Liver (tissue), 9 donors: ENCODE data around the gene LKAAEAR1. TPM values are rescaled to one million over a fixed set of nuclear protein-coding genes. Genes with fewer than 3 reads are reported as not detected.

Experiments
- DNase-seq: peaks from one replicate; pipeline ENCODE4 v3.0.0-alpha.2; 2017; ENCODE audit warnings: low spot score
- H3K27ac ChIP-seq, 2 donors: one replicate each; pipeline ENCODE4 v1.7.0; 2013; ENCODE audit warnings: inconsistent platforms in 2 of 2, low read length in 2 of 2, control low read depth in 1 of 2, low read depth in 1 of 2, mild to moderate bottlenecking in 1 of 2
- H3K27me3 ChIP-seq, 4 donors: one replicate each; pipeline versions ENCODE4 v1.6.1 to v1.7.0; 2013; ENCODE audit warnings: low read length in 3 of 4, inconsistent platforms in 1 of 4, mild to moderate bottlenecking in 1 of 4, moderate library complexity in 1 of 4; ENCODE audit not compliant: control insufficient read depth in 4 of 4, insufficient read depth in 4 of 4
- H3K36me3 ChIP-seq, 4 donors: one replicate each; pipeline versions ENCODE4 v1.6.1 to v1.7.0; 2013; ENCODE audit warnings: low read length in 3 of 4, mild to moderate bottlenecking in 3 of 4, low read depth in 1 of 4, moderate library complexity in 1 of 4; ENCODE audit not compliant: control insufficient read depth in 4 of 4, insufficient read depth in 3 of 4
- H3K4me1 ChIP-seq, 4 donors: one replicate each; pipeline versions ENCODE4 v1.6.1 to v1.7.0; 2013; ENCODE audit warnings: low read length in 3 of 4, mild to moderate bottlenecking in 3 of 4, moderate library complexity in 1 of 4; ENCODE audit not compliant: control insufficient read depth in 4 of 4, insufficient read depth in 4 of 4
- H3K4me3 ChIP-seq, 3 donors: one replicate each; pipeline versions ENCODE4 v1.6.1 to v1.7.0; 2013; ENCODE audit warnings: low read length in 3 of 3, control low read depth in 1 of 3, low read depth in 1 of 3, mild to moderate bottlenecking in 1 of 3
- H3K9ac ChIP-seq, 2 donors: one replicate each; pipeline ENCODE4 v1.7.0; 2013; ENCODE audit warnings: low read length in 2 of 2, mild to moderate bottlenecking in 2 of 2, moderate library complexity in 2 of 2, control low read depth in 1 of 2, low read depth in 1 of 2
- H3K9me3 ChIP-seq, 4 donors: one replicate each; pipeline versions ENCODE4 v1.6.1 to v1.7.0; 2013; ENCODE audit warnings: low read length in 3 of 4; ENCODE audit not compliant: control insufficient read depth in 4 of 4
- ATF3 ChIP-seq: IDR thresholded peaks from 2 replicates; pipeline ENCODE4 v1.6.1; 2016; ENCODE audit warnings: antibody characterized with exemption
- CTCF ChIP-seq: fragments of 150-350 bp; IDR thresholded peaks from 2 replicates; pipeline ENCODE4 v1.5.1; 2017; ENCODE audit warnings: improper control_type of control experiment, low read depth, low read length; ENCODE audit not compliant: missing input control
- FOXA1 ChIP-seq: IDR thresholded peaks from 2 replicates; pipeline ENCODE4 v1.6.1; 2016; ENCODE audit warnings: antibody characterized with exemption
- FOXA2 ChIP-seq: IDR thresholded peaks from 2 replicates; pipeline ENCODE4 v1.6.1; 2016; ENCODE audit warnings: antibody characterized with exemption
- HNF4A ChIP-seq, 2 donors: conservative IDR thresholded peaks; 2 replicates each; pipeline ENCODE4 v1.6.1; 2016; ENCODE audit warnings: antibody characterized with exemption in 2 of 2, mild to moderate bottlenecking in 2 of 2
- JUND ChIP-seq, 2 donors: IDR thresholded peaks; 2 replicates each; pipeline ENCODE4 v1.6.1; 2016; ENCODE audit warnings: antibody characterized with exemption in 2 of 2
- MAX ChIP-seq: IDR thresholded peaks from 2 replicates; pipeline ENCODE4 v1.6.1; 2016; ENCODE audit warnings: antibody characterized with exemption
- NR2F2 ChIP-seq: IDR thresholded peaks from 2 replicates; pipeline ENCODE4 v1.6.1; 2016; ENCODE audit warnings: antibody characterized with exemption
- RAD21 ChIP-seq, 2 donors: IDR thresholded peaks; 2 replicates each; pipeline ENCODE4 v1.6.1; 2016; ENCODE audit warnings: antibody characterized with exemption in 2 of 2, mild to moderate bottlenecking in 2 of 2
- REST ChIP-seq: IDR thresholded peaks from 2 replicates; pipeline ENCODE4 v1.6.1; 2016; ENCODE audit warnings: antibody characterized with exemption, mild to moderate bottlenecking
- RXRA ChIP-seq, 2 donors: IDR thresholded peaks; 2 replicates each; pipeline ENCODE4 v1.6.1; 2017 to 2018; ENCODE audit warnings: antibody characterized with exemption in 2 of 2, mild to moderate bottlenecking in 1 of 2
- SP1 ChIP-seq: IDR thresholded peaks from 2 replicates; pipeline ENCODE4 v1.6.1; 2018; ENCODE audit warnings: antibody characterized with exemption, mild to moderate bottlenecking
- TAF1 ChIP-seq: conservative IDR thresholded peaks from 2 replicates; pipeline ENCODE4 v1.6.1; 2016; ENCODE audit warnings: antibody characterized with exemption, mild to moderate bottlenecking
- YY1 ChIP-seq: IDR thresholded peaks from 2 replicates; pipeline ENCODE4 v1.6.1; 2016; ENCODE audit warnings: antibody characterized with exemption, mild to moderate bottlenecking
- ZBTB33 ChIP-seq: IDR thresholded peaks from 2 replicates; pipeline ENCODE4 v1.6.1; 2016; ENCODE audit warnings: antibody characterized with exemption
- WGBS: extraction: QIAGEN DNeasy Blood & Tissue Kit; methylation state at CpG from one replicate; pipeline ENCODE4 v1.1.7; 2013; 5-methylcytosine and 5-hydroxymethylcytosine counted together
- polyA plus RNA-seq, 2 donors: library from polyadenylated mRNA; stranded (reverse) in 1 of 2; unstranded in 1 of 2; fragments of 200-250 nt in 1 of 2; fragments of >200 nt in 1 of 2; fragmentation: Nextera tagmentation in 1 of 2; extraction: Ambion mirVana in 1 of 2; gene quantifications; one replicate each; pipeline versions ENCODE4 v1.2.1 to v1.2.3, GENCODE V29; 2013 to 2015
- total RNA-seq, 2 donors: library from RNA; depleted of rRNA; stranded (reverse); fragments of >200 nt; gene quantifications; one replicate each; pipeline ENCODE4 v1.2.3, GENCODE V29; 2014
- donor health status: healthy.
- donor health status: healthy.
- donor health status: healthy.
- donor health status: healthy.
- donor health status: healthy.

Gene LKAAEAR1
- total and polyA plus RNA-seq, 4 donors, result 0.08 TPM; not detected in 3

GRCh38 chr20:64115171-64115911 lies 31.1 kb upstream of the LKAAEAR1 start:
- Histone ChIP-seq H3K4me3 (no peak overlapping the region), H3K27ac (no peak overlapping the region), H3K9me3 (no peaks in the 10 kb centered on the region), H3K9ac (no peak overlapping the region), H3K36me3 (no peaks in the 10 kb centered on the region), H3K27me3 (no peaks in the 10 kb centered on the region), H3K4me1 (peaks cover 0 to 3% (median under 1%) of the 10 kb centered on the region in 4 donors)
- WGBS, result 82% methylated on average over 14 of the region's 14 CpGs
- no peak for DNase-seq
- TF ChIP-seq REST, result no peak
- TF ChIP-seq HNF4A (conservative IDR thresholded peaks at IDR 0.05), result no peak
- TF ChIP-seq YY1, result no peak
- no peak for TF ChIP-seq CTCF
- TF ChIP-seq MAX, result no peak
- no peak for TF ChIP-seq FOXA2
- TF ChIP-seq NR2F2, result no peak
- no peak for TF ChIP-seq RAD21 (IDR thresholded peaks at IDR 0.05)
- TF ChIP-seq ZBTB33, result no peak
- TF ChIP-seq RXRA (IDR thresholded peaks at IDR 0.05), result no peak
- no peak for TF ChIP-seq SP1
- TF ChIP-seq ATF3, result no peak
- no peak for TF ChIP-seq TAF1

- DNase-seq, result no peak
- no peaks in the 10 kb centered on the region for H3K9me3 ChIP-seq
- no peak overlapping the region for H3K4me3 ChIP-seq
- H3K36me3 ChIP-seq, result no peaks in the 10 kb centered on the region
- no peak overlapping the region for H3K27ac ChIP-seq
- 81% methylated on average over 14 of the region's 14 CpGs for WGBS
- no peaks in the 10 kb centered on the region for H3K27me3 ChIP-seq
- no peak for TF ChIP-seq FOXA1
- no peak for TF ChIP-seq JUND (IDR thresholded peaks at IDR 0.05)
- no peaks in the 10 kb centered on the region for H3K4me1 ChIP-seq
- H3K9ac ChIP-seq, result no peak overlapping the region
These were observed 30.3 kb upstream of the LKAAEAR1 start for GRCh38 chr20:64114356-64114971.
